GM18517 (cell line): ENCODE data around the gene IBTK.
"Not testable (repeated sequence)": the region's sequence is repeated elsewhere in the genome, so short reads cannot be mapped to it uniquely, and the experiment has no call there.

Experiments
- ATAC-seq: cut with Tn5 transposase; IDR thresholded peaks from one replicate; pipeline ENCODE4 v1.9.1; 2021; ENCODE audit warnings: mild to moderate bottlenecking, moderate library complexity; ENCODE audit not compliant: unreplicated experiment

The IBTK gene, protein sequence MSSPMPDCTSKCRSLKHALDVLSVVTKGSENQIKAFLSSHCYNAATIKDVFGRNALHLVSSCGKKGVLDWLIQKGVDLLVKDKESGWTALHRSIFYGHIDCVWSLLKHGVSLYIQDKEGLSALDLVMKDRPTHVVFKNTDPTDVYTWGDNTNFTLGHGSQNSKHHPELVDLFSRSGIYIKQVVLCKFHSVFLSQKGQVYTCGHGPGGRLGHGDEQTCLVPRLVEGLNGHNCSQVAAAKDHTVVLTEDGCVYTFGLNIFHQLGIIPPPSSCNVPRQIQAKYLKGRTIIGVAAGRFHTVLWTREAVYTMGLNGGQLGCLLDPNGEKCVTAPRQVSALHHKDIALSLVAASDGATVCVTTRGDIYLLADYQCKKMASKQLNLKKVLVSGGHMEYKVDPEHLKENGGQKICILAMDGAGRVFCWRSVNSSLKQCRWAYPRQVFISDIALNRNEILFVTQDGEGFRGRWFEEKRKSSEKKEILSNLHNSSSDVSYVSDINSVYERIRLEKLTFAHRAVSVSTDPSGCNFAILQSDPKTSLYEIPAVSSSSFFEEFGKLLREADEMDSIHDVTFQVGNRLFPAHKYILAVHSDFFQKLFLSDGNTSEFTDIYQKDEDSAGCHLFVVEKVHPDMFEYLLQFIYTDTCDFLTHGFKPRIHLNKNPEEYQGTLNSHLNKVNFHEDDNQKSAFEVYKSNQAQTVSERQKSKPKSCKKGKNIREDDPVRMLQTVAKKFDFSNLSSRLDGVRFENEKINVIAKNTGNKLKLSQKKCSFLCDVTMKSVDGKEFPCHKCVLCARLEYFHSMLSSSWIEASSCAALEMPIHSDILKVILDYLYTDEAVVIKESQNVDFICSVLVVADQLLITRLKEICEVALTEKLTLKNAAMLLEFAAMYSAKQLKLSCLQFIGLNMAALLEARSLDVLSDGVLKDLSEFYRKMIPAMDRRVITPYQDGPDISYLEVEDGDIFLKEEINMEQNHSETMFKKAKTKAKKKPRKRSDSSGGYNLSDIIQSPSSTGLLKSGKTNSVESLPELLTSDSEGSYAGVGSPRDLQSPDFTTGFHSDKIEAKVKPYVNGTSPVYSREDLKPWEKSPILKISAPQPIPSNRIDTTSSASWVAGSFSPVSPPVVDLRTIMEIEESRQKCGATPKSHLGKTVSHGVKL (N-terminal part only)

GRCh38 chr6:82247505-82248272 is at the start of gene IBTK:
IBTK (minus strand) TSS chr6:82247744; CDS start chr6:82240486, 7,258 bp downstream.
- ATAC-seq, result peak; percentile 85

GRCh38 chr6:82283771-82284410 is 36.3 kb upstream of the IBTK start:
- ATAC-seq, result no peak

DNA sequence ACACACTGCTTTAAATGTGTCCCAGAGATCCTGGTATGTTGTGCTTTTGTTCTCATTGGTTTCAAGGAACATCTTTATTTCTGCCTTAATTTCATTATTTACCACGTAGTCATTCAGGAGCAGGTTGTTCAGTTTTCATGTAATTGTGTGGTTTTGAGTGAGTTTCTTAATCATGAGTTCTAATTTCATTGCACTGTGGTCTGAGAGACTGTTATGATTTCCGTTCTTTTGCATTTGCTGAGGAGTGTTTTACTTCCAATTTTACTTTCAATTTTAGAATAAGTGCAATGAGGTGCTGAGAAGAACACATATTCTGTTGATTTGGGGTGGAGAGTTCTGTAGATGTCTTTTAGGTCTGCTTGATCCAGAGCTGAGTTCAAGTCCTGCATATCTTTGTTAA is 34.0 kb upstream of the IBTK start:
- not testable (repeated sequence) for ATAC-seq

DNA sequence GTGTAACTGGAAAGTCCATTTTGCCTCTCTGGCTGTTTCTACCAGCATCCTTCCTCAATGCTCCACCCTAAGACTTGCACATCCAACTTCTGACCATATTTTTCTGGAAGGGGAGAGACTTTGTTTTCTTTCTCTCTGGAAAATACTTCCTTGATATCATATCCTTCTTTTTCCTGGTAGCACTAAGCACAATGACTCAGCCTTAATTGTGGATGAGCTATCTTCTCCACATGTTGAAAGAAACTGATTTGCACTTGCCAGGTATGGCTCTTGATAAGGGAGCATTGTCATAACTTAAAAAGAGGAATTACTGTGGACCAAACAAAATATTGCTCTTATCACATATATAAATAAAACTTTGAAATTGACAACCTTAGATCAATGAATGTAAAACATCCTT is 30.1 kb upstream of the IBTK start:
- no peak for ATAC-seq

DNA sequence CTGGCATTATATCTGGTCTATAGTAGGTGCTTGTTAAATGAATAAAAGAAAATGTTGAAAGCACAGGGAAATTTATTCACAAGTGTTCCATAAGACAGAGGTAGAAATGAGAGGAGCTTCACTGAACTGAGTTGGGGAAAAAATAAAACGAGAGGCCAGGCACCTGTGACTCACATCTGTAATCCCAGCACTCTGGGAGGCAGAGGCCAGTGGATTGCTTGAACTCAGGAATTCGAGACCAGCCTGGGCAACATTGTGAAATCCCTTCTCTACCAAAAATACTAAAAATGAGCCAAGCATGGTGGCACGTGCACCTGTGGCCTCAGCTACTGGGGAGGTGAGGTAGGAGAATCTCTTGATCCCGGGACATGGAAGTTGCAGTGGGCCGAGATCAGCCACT is 28.1 kb upstream of the IBTK start:
- no peak for ATAC-seq

GRCh38 chr6:82273295-82273694 is 25.8 kb upstream of the IBTK start:
- ATAC-seq, result no peak

GRCh38 chr6:82270881-82271635 is 23.5 kb upstream of the IBTK start:
- peak; percentile 77 for ATAC-seq

- ATAC-seq, result no peak
Measured at GRCh38 chr6:82268301-82268846, 20.8 kb upstream of the IBTK start.

DNA sequence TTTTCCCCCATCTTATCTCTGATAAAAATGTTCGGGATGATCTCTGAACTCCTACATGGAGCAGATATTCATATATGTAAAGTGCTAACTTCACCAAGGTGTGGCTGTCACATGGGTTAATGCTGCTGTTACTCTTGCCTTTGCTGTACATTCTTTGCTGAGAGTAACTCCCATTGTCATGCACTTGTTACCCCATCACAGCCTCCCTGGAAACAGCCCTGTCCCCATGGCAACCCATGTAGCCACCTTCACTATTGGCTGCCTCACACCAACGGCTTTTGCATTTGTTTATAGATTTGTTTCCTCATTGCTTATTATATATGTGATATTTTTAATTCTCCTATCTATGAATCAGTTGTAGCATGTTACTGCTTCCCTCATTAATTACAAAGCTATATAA is 17.3 kb upstream of the IBTK start:
- no peak for ATAC-seq

DNA sequence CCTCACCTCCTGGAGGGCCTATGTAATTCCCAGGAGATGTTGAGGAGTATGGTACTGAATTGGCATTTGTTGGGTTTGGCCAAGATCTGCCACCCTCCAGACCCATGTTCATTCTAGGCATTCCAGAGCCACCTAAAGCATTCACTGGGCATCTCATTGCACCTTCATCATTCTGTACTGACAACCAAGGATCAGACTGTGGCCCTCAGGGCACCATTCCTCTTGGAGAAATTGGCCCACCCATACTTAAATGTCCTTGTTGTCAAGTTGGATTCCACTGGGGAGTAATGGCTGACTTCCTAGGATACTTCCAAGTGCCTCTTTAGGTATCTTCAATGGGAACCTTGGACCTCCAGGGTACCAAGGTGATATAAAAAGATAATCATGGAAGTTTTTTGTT is 16.8 kb upstream of the IBTK start:
- ATAC-seq, result no peak

DNA sequence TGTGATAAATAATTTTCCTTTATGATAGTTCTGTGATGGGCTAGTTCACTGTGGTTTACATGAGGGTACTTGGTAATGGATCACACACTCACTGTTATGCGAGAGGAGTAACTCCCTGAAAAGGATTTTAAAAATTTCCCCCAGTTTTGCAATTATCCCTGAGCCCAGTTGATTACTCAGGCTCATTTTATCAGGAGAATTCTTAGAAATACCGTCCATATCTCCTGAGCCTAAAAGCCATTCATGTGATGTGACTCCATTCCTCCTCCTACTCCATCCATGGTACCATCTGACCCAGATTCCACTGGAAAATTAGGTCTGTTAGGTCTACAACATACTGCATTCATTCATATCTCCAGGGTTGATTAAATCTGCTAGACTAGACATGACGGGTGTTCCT is 16.4 kb upstream of the IBTK start:
- ATAC-seq, result no peak

GRCh38 chr6:82260997-82261732 is 13.6 kb upstream of the IBTK start:
- no peak for ATAC-seq

- no peak for ATAC-seq
Measured at GRCh38 chr6:82259389-82259788, 11.8 kb upstream of the IBTK start.

DNA sequence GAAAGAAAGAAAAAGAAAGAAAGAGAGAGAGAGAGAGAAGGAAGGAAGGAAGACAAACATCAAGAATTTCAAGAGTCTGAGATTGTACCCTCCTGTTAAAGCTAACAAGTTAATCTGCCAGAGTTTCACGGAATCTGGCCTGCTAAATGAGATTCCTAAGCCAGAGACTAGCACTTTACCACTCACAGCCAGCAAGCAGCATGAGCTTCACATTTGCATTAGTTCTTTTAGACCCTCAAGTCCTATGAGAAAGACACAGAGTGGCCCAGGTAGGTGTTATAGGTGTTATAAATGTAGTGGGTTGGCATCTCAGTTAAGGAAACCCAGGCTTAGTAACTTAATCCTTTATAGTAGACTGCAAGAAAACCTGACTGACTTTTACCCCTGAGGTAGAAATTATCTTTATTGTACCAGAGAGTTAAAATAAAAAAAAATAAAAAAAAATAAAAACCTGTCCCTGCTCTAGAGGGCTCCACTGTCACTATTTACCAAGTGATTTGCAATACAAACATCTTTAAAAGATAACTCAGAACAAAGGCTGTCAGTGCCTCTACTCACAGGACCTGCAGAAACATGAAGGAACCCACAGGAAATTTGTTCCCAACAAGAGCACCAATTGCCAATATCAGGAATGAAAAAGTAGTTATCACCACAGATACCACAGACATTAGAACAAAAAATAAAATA is 9.7 kb upstream of the IBTK start:
- ATAC-seq, result no peak

- ATAC-seq, result not testable (repeated sequence)
Measured at GRCh38 chr6:82254722-82255121, 7.2 kb upstream of the IBTK start.

DNA sequence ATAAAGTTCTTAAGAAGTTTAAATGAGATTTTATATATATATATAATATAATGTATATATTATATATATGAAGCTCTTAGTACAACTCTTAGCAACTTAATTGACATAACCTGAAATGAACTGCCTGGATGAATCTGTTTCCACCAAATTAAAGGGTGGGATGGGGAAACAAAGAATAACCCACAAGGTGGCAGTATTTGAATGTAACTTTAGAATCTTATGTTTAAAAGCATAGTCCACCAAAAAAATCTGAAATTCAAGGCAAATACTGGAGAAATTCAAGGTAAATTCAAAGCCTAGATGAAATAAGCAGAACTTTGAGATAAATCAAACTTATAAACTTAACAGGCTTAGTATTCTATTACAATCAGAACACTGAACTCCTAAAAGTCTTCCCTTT is 4.4 kb upstream of the IBTK start:
- ATAC-seq, result no peak

DNA sequence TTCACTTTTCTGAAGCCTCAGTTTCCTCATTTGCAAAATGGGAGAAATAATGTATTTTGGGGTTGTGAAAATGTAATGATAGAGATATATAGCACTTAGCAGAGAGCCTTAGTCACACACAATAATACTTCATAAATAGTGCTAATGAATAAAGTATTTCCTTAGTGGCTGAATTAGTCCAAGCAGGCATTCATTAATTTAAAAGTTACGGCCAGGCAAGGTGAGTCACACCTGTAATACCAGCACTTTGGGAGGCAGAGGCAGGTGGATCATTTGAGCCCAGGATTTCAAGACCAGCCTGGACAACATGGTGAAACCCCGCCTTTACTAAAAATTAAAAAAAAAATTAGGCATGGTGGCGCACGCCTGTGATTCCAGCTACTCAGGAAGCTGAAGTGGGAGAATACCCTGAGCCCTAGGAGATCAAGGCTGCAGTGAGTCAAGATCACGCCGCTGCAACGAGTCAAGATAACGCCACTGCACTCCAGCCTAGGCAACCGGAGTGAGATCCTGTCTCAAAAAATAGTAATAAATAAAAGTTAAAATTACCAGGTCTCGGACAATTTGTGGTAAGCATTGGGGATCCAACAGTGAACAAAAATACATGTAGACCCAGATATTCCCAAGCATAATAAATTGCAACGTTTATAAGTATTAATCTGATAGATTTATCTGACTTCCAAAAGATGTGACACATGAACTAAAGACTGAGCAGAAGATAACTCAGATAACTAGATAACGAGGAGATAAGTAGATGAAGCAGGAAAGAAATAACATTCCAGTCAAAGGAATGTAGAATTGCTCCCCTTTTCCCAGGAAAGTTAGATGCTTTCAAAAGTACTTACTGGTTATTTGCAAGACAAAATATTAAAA is 2.1 kb upstream of the IBTK start:
- ATAC-seq, result no peak
